NCI-H146 treated with DMSO at 0.1 percent for 48 hours (cell line): ENCODE measurements around the gene ALX4.

Experiments used
- DNase-seq: peaks from one replicate; lab custom pipeline; 2025; ENCODE audit not compliant: unreplicated experiment; lab: John Stamatoyannopoulos, UW

Gene ALX4

DNA sequence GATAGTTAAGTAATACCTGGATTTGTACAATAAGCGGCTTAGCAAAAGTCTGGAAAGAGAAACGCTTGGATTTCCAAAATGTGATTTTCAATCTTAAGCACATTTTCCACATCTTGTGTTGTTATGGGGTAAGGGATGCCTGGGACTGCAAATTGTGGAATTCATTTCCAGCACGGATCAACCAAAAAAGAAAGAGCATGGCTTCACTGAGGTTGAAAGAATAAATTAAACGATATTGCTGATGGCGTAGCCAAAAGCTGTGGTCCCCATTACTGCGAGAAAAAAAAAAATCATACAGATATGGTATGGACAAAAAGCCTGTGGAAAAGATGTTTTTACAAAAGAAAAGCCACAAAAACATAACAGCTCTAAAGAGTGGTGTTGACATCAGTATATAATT, 26.0 kb upstream of the ALX4 start:
- no peak for DNase-seq

- no peak for DNase-seq
Measured at GRCh38 chr11:44335052-44335760, 25.3 kb upstream of the ALX4 start.

- no peak for DNase-seq
Measured at GRCh38 chr11:44334356-44335004, 24.5 kb upstream of the ALX4 start.

DNA sequence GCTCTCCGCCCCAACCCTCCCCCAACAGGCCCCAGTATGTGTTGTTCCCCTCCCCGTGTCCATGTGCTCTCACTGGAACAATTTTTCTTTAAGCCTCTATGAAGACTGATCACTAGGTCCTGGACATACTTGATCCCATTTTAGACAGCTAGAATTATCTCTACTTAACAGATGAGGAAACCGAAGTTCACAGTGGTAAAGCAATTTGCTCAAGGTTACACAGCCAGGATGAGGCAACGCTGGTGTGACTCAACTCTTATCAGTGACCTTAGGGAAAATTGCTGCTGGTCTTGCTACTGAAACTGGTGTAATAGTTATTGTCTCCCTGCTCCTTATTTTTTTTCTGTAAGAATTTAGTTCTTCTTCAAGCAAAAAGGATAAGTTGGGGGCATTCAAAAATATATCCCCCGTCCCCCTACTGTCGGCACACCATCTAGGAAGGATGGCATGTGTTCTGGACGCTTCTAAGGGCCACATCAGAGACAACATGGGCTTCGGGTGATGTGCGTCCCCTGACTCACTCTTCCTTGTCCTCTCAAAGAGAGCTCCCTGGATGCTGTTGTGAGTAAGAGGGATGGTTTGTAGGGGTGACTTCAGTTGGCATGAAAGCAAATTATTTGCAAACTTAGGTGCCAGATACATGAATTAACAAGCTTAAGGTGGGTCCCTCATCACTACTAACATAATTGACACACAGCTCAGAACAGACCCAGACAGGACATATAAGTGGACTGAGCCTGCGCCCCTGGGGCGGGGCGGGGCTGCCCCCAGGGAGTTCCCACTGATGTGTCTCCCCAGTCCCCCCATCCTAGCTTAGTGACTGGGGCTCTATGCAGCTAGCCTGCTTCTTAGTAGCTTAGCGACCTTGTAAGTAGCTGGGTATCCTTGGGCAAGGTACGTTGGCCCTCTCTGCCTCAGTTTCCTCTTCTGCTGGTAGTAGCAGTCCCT, 23.6 kb upstream of the ALX4 start:
- no peak for DNase-seq

DNA sequence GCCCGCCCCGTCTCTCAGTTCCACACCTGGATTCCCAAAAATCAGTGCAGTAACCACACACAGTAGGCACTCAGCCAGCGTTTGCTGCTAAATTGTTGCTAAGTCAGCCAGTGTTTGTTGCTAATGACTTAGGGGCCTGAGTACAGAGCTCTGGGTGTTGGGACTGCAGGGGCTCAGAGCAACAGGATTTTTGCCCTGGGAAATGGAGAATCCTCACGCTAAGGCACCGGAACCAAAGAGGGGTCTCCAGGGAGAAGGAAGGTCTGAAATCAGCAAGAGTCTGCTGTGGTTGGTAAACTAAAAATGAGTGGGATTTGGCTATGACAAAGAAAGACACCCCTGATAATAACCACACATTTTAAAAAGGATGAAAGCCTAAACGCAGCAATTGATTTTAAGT, 22.7 kb upstream of the ALX4 start:
- no peak for DNase-seq

GRCh38 chr11:44329472-44330230, 19.7 kb upstream of the ALX4 start:
- DNase-seq: no peak

DNA sequence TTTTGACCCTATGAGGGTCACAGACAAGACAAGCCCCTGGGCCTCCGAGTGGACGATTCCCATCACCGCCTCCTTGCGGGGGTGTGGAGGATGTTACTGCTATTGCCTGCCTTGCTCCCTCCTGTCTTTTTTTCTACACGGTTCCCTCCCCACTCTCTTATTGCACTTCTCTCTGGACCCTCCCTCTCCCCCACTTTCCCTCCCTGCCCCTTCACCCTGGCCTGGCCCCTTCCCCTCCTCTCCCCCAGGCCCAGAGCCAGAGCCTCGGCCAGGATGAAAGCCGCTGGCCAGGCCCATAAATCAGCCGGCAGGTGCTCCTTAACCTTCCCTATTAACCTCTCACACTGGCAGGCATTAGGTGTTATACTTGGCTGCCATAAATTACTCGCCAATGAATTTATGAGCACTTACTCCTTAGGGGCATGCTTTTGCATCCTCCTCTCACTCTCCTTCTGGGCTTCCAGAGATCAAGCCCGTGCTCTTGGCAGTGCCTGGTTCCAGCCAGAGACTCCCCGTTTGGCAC, 18.3 kb upstream of the ALX4 start:
- DNase-seq: no peak

GRCh38 chr11:44327730-44328129, 17.8 kb upstream of the ALX4 start:
- DNase-seq: no peak

DNA sequence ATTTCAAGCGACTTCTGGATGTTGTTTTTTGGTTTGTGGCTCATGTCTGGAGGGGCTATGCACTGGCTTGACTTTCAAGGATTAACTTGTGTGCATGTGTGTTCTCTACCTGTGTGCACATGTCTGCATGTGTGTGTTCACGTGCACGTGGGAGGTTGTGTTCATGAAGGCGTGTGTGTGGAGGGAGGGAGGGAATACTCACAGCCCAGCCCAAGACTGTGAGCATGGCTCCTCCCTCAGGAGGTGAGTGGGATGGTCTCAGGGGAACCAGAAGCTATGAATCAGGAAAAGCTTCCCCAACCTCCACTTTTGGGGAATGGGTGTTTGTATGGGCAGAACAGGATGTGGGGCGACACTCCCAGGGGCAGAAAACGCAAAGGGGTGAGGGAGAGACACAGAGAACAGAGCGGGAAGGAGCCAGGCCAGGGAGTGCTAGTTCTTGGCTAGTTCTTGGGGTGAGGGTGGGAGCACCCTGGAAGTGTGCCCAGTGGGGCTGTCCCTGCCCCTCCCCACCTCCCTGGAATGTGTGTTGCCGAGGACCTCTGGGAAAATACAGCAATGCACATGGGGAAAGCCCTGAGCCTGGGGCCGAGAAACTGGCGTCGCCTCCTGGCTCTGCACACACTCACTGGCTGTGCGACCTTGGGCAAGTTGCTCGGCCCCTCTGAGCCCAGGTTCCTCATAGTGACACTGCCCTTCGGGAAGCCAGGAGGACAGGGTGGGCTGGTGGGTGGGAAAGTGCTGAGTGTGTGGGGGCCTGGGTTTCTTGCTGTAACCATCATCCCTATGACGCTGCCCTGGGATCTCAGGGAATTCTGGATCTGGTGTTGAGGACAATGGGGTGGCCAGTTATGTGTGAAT, 16.9 kb upstream of the ALX4 start:
- DNase-seq: no peak

GRCh38 chr11:44325698-44326097, 15.8 kb upstream of the ALX4 start:
- no peak for DNase-seq

DNA sequence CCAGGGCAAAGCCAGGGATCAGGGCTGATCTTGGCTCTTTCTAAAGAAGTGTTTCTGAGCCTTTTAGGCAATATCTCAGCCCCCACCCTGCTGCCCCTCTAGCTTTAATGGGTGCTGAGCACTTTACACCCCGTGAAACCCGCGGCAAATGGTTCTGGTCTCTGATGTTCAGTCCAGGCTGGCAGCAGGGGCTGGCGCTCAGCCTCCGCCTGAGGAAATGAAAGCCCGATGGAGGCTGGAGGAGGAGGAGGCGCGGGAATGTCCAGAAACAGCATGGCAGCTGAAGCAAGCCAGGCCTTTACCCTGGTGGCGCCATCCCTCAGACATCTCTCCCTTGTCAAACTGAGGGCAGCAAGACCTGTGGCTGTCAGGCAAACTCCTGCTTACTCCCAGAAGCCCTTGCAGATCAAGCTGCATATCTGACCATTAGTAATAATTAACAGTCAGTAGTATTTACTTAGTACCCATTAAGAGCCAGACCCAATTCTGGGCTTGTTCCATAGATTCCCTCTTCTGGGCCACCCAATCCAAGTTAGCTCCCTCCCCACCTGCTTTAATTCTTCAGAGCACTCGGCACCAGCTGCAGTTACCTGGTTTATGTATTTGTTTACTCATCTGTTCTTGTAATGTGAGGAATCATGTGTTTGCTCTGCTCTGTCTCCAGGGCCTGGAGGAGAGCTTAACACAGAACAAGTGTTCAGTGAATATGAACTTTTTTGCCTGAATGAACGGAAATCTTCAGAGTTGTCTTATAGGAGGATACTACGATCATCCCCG, 15.0 kb upstream of the ALX4 start:
- peak; percentile 28 for DNase-seq

DNA sequence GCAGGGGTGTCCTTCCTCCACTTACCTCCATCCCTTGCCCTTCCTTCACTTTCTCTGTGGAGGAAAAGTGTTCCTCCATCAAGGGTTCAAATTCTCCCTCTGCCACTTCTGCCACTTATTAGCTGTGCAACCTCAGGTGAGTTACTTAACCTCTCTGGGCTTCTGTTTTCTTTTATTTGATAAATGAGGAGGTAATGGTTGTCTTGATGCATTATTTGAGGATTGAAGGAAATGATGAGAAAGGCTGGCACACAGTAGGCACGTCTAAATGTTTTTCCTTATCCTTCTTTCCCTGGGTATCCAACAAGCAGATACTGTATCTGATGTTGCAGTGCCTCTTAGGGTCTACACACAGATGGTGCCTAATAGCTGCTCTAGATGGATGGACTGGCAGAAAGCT, 14.3 kb upstream of the ALX4 start:
- no peak for DNase-seq

DNA sequence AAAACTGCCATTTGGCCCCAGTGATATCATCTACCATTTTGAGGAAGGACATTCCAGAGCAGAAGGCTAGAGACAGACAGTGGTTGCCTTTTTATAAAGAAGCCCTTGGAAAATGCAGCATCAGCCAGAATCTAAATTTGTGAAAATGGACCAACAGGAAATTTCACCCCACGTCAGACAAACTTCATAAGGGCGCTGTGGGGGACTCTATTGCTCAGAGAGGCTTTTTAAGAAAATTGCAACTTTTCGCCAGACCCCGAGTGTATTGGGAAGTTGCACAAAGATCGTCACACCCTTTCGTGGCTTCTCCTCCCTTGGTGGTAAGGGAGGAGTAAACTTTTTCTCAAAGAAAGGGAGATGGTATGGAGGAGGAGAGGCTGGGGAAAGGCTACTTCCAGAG, 12.3 kb upstream of the ALX4 start:
- DNase-seq: no peak

- DNase-seq: no peak
Measured at GRCh38 chr11:44321059-44321458, 11.1 kb upstream of the ALX4 start.

- DNase-seq: no peak
Measured at GRCh38 chr11:44320289-44320973, 10.5 kb upstream of the ALX4 start.

- no peak for DNase-seq
Measured at GRCh38 chr11:44319552-44320288, 9.8 kb upstream of the ALX4 start.

DNA sequence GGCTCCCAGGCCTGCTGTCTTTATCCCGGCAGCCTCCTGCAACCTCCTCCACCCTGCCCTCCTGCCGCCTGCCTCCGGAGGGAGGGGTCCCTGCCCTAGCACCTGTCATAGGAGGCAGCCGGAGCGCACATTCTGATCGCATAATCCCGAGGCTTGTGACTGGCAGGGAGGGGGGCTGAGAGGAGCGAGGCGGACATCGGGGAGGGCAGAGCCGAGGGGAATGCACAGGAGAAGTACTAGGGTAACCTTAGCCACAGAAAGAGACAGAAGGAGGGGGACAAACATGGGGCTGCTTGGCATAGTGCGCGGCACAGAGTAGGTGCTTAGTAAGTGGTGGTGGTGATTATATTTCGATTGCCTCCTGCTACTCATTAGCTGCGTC, 9.2 kb upstream of the ALX4 start:
- DNase-seq: no peak

DNA sequence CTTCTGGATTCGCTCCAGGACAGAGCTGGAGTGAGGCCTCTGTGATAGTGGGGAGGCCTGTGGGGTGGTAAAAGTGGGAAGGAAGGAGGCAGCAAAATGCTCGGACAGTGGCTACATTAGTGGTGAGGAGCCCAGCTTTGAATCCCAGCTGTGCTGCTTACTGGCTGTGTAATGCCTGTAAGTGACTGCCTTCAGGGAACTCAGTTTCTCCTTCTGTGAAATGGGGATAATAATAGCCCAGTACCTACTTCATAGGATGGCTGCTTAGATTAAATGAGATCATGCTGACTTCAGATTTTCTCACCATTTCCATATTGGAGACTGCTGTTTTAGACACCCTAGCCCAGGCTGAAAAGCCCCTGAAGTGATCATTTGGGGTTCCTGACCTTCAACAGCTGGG, 8.4 kb upstream of the ALX4 start:
- DNase-seq: no peak
